ENCODE measurements around the gene EXOSC7.
"Not testable (repeated sequence)": the region's sequence is repeated elsewhere in the genome, so short reads cannot be mapped to it uniquely, and the experiment has no call there.

EXOSC7 gene

GRCh38 chr3:44962621-44963393 is 13.2 kb upstream of the EXOSC7 start:
- DNase-seq (ENCODE audit: low read depth in 2 of 3, low spot score in 1 of 3): no peak

- no peak for DNase-seq (ENCODE audit: low read depth in 2 of 3, low spot score in 1 of 3)
These were observed 12.3 kb upstream of the EXOSC7 start for GRCh38 chr3:44963571-44964325.

DNA sequence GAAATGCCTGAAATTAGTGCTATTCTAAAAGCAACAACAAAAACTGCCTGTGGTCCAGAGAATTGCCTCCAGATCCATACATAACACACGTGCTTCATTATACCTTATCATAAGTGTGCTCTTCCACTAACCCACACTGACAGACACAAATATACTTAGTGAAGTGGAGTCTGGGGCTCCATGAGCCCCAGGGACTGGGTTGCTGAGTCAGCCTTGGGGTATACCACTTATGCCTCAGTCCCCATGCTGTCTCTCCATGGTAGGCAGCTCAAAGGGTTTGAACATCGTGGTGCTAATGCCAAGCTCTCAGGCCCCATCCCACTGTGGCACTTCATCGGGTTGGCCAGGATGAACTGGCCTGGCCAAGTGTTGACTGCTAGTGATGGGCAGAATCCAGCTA is 10.9 kb upstream of the EXOSC7 start:
- DNase-seq (ENCODE audit: low read depth in 2 of 3, low spot score in 1 of 3): no peak

- no peak for DNase-seq (ENCODE audit: low read depth in 2 of 3, low spot score in 1 of 3)
These were observed 9.2 kb upstream of the EXOSC7 start for GRCh38 chr3:44966795-44967278.

- no peak for DNase-seq (ENCODE audit: low read depth in 2 of 3, low spot score in 1 of 3)
These were observed 7.6 kb upstream of the EXOSC7 start for GRCh38 chr3:44968447-44968858.

- DNase-seq (ENCODE audit: low read depth in 2 of 3, low spot score in 1 of 3): no peak
These were observed 6.8 kb upstream of the EXOSC7 start for GRCh38 chr3:44969154-44969827.

- DNase-seq (ENCODE audit: low read depth in 2 of 3, low spot score in 1 of 3): no peak
These were observed 6.2 kb upstream of the EXOSC7 start for GRCh38 chr3:44969828-44970179.

- no peak for DNase-seq (ENCODE audit: low read depth in 2 of 3, low spot score in 1 of 3)
These were observed 5.0 kb upstream of the EXOSC7 start for GRCh38 chr3:44970926-44971490.

DNA sequence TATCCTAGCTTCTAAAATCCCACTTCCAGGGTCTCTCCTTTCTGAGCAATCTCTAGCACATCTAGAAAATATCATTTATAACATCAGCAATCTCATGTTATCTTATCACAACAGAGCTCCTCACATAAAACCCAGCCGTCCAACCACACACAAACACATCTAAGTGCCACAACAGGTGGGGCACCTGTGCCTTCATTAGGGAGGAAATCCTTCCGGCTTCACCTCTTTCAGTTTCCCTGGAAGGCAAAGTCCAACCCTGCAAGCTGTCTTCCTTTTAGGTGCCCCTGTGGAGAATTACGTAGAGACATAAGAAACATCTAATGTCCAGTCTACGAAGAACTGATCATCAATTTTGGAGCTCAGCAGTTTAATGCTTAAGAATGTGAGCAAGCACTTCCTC is 1.6 kb upstream of the EXOSC7 start:
- no peak for DNase-seq (ENCODE audit: low read depth in 2 of 3, low spot score in 1 of 3)

DNA sequence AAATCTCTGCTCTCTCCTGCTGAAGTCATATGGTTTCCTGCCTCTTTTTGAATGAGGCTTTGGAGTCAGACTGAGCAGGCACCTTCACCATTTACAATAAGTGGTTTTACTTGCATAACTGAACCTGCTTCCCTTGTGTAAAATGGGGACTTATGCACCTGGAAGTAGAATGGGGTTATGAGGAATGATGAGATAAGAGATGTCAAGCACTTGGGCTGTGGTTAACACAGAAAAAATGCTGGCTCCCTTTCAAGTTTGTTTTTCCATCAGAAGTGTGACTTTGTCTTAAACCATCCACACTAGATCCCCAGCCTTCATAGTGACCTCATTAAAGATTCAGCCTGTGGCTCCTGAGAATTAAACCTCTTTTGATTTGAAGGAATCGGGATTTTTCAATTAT is 5.2 kb downstream of the EXOSC7 start:
- DNase-seq (ENCODE audit: low read depth in 2 of 3, low spot score in 1 of 3): no peak

DNA sequence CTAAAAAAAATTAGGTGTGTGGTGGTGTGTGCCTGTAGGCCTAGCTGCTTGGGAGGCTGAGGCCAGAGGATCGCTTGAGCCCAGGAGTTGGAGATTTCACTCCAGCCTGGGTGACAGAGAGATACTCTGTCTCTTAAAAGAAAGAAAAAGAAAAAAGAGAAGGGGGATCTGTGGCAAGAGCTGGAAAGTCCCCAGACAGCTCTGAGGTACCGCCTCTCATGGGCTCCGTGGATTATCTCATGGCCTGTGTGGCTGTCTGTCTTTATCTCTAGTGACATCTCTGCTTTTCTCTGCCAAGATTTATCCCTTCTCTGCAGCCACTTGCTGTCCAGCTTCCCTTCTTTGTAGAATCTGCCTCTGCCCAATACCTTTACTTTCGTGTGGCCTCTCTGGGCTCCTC is 5.7 kb downstream of the EXOSC7 start:
- DNase-seq (ENCODE audit: low read depth in 2 of 3, low spot score in 1 of 3): no peak

GRCh38 chr3:44982817-44983216 is 6.8 kb downstream of the EXOSC7 start:
- no peak for DNase-seq (ENCODE audit: low read depth in 2 of 3, low spot score in 1 of 3)

DNA sequence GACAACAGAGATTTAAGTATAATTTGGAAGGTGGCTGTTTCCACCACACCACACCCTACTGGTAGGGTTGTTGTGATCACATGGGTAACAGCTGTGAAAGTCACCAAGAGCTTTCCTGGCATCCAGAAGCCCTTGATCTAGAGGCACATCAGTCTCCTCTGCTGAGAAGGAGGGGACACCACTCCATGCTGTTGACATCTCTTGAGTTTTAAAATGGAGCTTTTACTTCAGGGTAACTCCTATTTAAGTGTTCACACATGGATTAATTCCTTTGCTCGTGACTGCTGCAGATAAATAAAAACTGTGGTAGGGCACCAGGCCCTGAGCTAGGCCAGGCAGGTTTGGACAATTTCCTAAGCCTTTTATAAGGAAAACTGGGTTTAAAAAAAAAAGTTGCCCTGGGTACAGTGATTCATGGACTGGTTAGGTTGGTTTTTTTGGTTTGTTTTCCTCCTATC is 7.5 kb downstream of the EXOSC7 start:
- DNase-seq (ENCODE audit: low read depth in 2 of 3, low spot score in 1 of 3): no peak

GRCh38 chr3:44984335-44984734 is 8.3 kb downstream of the EXOSC7 start:
- DNase-seq (ENCODE audit: low read depth in 2 of 3, low spot score in 1 of 3): no peak

DNA sequence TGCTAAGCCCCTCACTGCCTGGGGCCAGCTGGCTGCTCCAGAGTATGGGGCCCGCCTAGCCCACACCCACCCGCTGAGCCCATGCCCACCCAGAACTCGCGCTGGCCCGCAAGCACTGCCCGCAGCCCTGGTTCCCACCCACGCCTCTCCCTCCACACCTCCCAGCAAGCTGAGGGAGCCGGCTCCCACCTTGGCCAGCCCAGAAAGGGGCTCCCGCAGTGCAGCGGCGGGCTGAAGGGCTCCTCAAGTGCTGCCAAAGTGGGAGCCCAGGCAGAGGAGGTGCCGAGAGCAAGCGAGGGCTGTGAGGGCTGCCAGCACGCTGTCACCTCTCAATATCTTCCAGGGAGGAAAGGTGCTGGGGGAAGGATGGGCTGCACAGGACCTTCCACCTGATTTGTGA is 10.3 kb downstream of the EXOSC7 start:
- not testable (repeated sequence) for DNase-seq (ENCODE audit: low read depth in 2 of 3, low spot score in 1 of 3)

GRCh38 chr3:44987332-44987731 is 11.3 kb downstream of the EXOSC7 start:
- no peak for DNase-seq (ENCODE audit: low read depth in 2 of 3, low spot score in 1 of 3)

GRCh38 chr3:44988073-44988472 is 12.0 kb downstream of the EXOSC7 start:
- DNase-seq (ENCODE audit: low read depth in 2 of 3, low spot score in 1 of 3): no peak

DNA sequence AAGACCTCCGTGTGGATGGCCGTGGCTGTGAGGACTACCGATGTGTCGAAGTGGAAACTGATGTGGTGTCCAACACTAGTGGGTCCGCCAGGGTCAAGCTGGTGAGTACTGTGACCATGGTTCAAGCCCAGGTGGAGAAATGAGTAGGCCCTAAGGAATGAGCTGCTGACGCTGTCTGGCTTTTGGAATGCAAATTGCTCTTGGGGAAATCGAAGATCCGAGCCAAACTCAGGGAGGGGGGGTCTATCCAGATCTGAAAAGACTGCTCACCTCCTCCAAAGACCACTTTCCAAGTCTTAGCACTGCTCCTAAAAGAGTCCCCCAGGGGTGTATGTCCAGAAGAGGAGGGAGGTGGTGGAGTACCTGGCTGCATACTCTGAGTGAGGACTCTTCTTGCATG is 13.1 kb downstream of the EXOSC7 start:
- no peak for DNase-seq (ENCODE audit: low read depth in 2 of 3, low spot score in 1 of 3)

GRCh38 chr3:44989636-44990373 is 13.8 kb downstream of the EXOSC7 start:
- no peak for DNase-seq (ENCODE audit: low read depth in 2 of 3, low spot score in 1 of 3)

DNA sequence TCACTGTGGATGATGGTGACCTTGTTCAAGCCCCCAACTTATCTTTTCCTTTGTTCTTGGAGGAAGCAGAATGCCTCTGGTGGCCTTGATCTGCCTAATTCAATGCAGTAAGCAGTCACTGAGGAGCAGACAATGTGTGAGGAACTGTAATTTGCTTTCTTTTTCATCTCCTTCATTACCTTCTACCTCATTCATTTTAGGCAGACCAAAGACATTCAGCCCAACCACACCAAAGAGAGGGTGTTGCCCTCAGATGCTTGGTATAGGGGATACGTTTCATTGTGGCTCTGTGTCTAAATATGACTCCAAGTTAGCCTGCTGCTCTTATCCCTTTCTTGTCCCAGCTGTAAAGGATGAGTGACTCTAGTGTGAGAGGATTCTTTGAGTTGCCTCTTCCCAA is 15.3 kb downstream of the EXOSC7 start:
- DNase-seq (ENCODE audit: low read depth in 2 of 3, low spot score in 1 of 3): no peak
